ENCODE results near the gene TTR.

The TTR gene

DNA sequence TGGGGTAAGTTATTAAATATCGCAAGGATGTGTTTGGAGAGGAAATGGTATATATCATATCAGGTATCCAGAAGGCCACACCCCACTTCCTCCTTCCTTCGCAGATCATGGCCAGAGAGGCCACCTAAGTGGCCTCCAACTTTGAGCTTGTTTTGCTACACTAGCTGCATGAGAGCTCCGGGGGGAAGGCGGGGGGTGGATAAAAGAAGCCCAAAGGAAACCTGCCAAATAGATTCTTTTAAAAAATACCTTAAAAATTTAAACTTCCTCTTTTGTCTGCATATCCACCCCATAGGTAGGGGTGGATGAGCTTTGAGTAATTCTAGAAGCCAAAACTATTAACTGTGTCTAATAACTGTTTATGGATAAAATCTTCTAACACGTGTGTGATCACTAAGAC is 5.7 kb upstream of the TTR start:
- in situ Hi-C loops (cut with MboI; ENCODE audit: low pct_unique_long_range_greater_than_20kb, low sequenced_read_pairs, unreplicated experiment) = no loop called here
- DNase-seq (ENCODE audit: low spot score) = no peak
- TF ChIP-seq CTCF (IDR thresholded peaks at IDR 0.05; ENCODE audit: extremely low read depth, insufficient read depth, missing control alignments) = no peak

GRCh38 chr18:31586616-31587015 is 5.1 kb upstream of the TTR start:
- in situ Hi-C loops (cut with MboI; ENCODE audit: low pct_unique_long_range_greater_than_20kb, low sequenced_read_pairs, unreplicated experiment) = no loop called here
- no peak for TF ChIP-seq CTCF (IDR thresholded peaks at IDR 0.05; ENCODE audit: extremely low read depth, insufficient read depth, missing control alignments)
- DNase-seq (ENCODE audit: low spot score) = no peak

DNA sequence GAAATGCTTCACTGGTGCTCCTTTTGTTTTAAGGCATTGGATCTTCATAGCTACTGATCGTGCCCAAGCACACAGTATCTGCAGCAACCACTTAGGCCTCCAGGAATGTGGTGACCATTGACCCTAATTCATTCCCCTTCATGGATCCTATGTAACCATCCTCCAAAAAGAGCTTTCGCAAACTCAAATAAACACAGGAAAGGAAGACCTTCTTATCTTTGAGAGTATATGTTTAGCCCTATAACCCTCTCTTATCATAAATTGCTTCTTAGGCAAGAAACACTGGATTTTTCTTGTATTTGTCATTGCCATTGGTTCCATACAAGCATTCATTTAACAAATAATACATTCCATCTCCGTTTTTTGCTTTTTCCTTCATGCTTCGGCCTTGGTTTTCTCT is 4.1 kb upstream of the TTR start:
- no peak for TF ChIP-seq CTCF (IDR thresholded peaks at IDR 0.05; ENCODE audit: extremely low read depth, insufficient read depth, missing control alignments)
- in situ Hi-C loops (cut with MboI; ENCODE audit: low pct_unique_long_range_greater_than_20kb, low sequenced_read_pairs, unreplicated experiment) = no loop called here
- no peak for DNase-seq (ENCODE audit: low spot score)

- DNase-seq (ENCODE audit: low spot score) = no peak
- no peak for TF ChIP-seq CTCF (IDR thresholded peaks at IDR 0.05; ENCODE audit: extremely low read depth, insufficient read depth, missing control alignments)
- in situ Hi-C loops (cut with MboI; ENCODE audit: low pct_unique_long_range_greater_than_20kb, low sequenced_read_pairs, unreplicated experiment) = no loop called here
Observed at GRCh38 chr18:31590570-31590969, 1.1 kb upstream of the TTR start.

DNA sequence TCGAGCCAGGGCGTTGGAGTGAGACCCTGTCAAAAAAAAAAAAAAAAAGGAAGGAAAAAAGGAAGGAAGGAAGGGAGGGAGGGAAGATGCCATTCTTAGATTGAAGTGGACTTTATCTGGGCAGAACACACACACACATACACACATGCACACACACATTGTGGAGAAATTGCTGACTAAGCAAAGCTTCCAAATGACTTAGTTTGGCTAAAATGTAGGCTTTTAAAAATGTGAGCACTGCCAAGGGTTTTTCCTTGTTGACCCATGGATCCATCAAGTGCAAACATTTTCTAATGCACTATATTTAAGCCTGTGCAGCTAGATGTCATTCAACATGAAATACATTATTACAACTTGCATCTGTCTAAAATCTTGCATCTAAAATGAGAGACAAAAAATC is 564 bp upstream of the TTR start:
- TF ChIP-seq CTCF (IDR thresholded peaks at IDR 0.05; ENCODE audit: extremely low read depth, insufficient read depth, missing control alignments) = no peak
- no peak for DNase-seq (ENCODE audit: low spot score)
- in situ Hi-C loops (cut with MboI; ENCODE audit: low pct_unique_long_range_greater_than_20kb, low sequenced_read_pairs, unreplicated experiment) = no loop called here

- no peak for TF ChIP-seq CTCF (IDR thresholded peaks at IDR 0.05; ENCODE audit: extremely low read depth, insufficient read depth, missing control alignments)
- in situ Hi-C loops (cut with MboI; ENCODE audit: low pct_unique_long_range_greater_than_20kb, low sequenced_read_pairs, unreplicated experiment) = no loop called here
- no peak for DNase-seq (ENCODE audit: low spot score)
Observed at GRCh38 chr18:31592506-31593157, 955 bp downstream of the TTR start.

All from GM13977 (cell line).